ENCODE results near the gene F2RL1.
"Not testable (repeated sequence)": the region's sequence is repeated elsewhere in the genome, so short reads cannot be mapped to it uniquely, and the experiment has no call there.

F2RL1 gene, protein sequence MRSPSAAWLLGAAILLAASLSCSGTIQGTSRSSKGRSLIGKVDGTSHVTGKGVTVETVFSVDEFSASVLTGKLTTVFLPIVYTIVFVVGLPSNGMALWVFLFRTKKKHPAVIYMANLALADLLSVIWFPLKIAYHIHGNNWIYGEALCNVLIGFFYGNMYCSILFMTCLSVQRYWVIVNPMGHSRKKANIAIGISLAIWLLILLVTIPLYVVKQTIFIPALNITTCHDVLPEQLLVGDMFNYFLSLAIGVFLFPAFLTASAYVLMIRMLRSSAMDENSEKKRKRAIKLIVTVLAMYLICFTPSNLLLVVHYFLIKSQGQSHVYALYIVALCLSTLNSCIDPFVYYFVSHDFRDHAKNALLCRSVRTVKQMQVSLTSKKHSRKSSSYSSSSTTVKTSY

GRCh38 chr5:76818844-76819831 lies at the start of gene F2RL1:
Gene F2RL1, plus strand, starts transcription at chr5:76819030. Its CDS starts 153 bp downstream, at chr5:76819183.
- DNase-seq: peak; percentile 77

GRCh38 chr5:76771041-76771440 lies 47.8 kb upstream of the F2RL1 start:
- not testable (repeated sequence) for DNase-seq

DNA sequence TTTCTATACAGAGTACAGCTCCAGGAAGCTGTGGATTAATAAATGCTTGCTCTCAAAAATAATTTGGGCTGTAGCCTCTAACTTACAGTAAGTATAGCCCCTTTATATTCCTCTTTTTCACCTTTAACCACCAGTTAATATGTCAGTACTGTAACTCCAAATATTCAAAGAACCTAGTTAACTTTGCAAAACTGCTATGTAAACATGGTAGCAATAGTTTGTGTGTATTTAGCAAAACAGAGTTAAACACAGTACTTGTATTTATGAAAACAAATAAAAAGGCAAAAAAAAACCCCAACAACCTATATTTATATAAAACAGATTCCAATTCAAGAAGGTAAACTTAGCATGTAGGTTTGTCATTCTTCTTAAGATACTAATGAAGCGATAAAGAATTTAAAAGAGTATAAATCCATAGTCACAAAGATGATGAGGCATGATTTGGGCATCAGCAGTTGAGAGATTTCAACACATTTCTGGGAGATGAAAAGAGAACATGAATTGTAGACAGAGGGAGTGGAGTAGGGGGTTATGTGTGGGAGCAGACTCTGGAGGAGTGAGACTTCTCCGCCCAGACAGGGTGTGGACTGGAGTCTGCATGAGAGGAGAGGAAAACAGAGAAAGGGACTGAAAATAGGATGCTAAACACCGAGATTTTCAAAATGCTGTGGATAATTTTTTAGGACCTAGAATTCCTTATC lies 47.0 kb upstream of the F2RL1 start:
- peak; percentile 69 for DNase-seq

DNA sequence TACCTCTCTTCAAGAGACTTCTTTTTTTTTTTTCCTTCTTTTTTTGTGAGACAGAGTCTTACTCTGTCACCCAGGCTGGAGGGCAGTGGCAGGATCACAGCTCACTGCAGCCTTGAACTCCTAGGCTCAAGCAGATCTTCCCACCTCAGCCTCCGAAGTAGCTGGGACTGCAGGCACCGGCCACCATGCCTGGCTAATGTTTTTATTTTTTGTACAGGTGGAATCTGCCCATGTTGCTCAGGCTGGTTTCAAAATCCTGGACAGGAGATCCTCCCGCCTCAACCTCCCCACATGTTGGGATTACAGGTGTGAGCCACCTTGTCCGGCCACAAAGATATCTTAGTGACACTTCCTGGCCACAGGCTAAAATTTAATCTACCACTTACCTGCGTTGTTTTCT lies 42.9 kb upstream of the F2RL1 start:
- DNase-seq: no peak

GRCh38 chr5:76776391-76776790 lies 42.4 kb upstream of the F2RL1 start:
- no peak for DNase-seq

DNA sequence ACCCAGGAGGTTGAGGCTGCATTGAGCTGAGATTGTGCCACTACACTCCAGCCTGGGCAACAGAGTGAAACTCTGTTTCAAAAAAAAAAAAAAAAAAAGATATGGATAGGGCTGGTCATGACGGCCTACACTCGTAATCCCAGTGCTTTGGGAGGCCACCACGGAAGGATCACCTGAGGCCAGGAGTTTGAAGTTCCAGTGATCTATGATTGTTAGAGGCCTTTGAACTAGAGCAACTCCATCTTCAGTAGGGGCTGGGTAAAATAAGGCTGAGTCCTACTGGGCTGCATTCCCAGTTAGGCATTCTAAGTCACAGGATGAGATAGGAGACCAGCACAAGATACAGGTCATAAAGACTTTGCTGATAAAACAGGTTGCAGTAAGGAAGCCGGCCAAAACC lies 38.2 kb upstream of the F2RL1 start:
- DNase-seq: not testable (repeated sequence)

DNA sequence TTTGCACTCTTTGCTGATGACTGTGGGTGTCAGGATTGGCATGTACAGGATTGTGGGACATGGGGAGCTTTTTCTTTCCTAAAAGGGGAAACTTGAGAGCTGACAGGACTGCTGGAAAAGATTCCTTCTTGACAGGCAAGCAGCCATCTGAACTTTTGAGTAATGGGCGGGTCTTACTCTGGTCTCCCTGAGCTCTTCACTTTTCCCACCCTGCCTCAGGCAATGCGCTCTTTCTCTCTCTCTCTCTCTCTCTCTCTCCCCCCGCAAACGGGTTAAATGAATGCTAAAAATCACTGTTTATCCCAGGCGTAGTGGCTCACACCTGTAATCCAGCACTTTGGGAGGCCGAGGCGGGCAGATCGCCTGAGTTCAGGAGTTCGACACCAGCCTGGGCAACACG lies 37.1 kb upstream of the F2RL1 start:
- no peak for DNase-seq

- peak; percentile 4 for DNase-seq
These were observed 36.4 kb upstream of the F2RL1 start for GRCh38 chr5:76782444-76782843.

- DNase-seq: peak; percentile 85
These were observed 31.6 kb upstream of the F2RL1 start for GRCh38 chr5:76787237-76787636.

GRCh38 chr5:76788362-76788761 lies 30.5 kb upstream of the F2RL1 start:
- no peak for DNase-seq

DNA sequence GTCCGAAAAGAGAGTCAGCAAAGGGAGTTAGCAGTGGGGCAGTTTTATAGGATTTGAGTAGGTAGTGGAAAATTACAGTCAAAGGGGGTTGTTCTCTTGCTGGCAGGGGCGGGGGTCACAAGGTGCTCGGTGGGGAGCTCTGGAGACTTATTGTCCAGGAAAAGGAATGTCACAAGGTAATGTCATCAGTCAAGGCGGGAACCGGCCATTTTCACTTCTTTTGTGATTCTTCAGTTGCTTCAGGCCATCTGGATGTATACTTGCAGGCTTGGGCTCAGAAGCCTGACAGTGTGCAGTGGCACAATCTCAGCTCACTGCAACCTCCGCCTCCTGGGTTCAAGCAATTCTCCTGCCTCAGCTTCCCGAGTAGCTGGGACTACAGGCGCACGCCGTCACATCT lies 29.6 kb upstream of the F2RL1 start:
- DNase-seq: not testable (repeated sequence)

DNA sequence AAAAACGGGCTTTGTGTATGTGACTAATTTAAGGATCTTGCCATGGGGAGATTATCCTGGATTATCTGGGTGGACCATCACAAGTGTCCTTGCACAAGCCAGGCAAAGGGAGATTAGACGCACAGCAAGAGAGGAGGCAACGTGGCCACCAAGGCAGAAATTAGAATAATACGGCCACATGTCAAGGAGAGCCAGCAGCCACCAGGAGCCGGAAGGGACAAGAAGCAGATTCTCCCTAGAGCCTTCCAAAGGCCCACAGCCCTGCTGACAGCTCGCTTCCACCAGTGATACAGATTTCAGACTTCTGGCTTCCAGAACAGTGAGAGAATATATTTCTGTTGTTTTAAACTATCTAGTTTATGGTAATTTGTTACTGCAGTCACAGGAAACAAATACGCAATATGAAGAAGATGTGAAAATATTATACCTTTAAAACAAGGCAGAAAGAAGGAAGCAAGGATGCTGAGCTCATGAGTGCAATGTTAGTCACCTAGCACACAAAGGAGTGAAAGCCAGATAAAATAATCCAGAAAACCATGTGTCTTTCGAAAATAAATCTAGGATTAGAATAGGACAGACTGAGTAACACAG lies 28.7 kb upstream of the F2RL1 start:
- DNase-seq: no peak

DNA sequence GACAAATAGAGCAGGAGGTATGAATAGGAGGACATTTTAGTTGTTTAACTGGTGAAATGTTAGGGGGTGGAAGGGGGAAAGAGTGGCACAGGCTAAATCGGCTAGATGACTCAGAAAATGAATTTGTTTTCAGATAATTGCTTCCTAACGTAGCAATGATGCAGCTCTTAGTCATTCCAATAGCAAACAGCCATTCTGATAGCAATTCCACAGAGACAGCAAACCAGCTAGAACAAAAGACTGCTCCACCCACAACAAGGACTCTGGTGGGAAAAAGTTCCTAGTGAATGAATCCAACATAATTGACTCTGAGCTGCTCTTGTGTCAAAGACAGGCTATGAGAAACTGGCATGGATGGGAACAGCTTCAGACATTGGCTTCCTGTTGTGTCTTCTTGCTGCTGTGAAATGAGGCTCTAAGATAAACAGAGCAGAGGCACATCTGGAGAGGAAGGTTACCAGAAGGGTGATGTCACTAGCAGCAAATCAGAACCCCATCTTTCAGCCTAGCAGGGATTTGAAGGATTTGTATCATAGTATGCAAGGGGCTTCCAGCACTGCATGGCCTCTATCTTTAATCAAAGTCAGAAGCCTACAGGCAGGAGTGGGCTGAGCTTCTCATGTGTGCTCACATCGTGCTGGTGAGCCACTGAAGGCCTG lies 28.1 kb upstream of the F2RL1 start:
- peak; percentile 98 for DNase-seq

GRCh38 chr5:76791461-76791860 lies 27.4 kb upstream of the F2RL1 start:
- DNase-seq: peak; percentile 33

GRCh38 chr5:76794871-76795270 lies 24.0 kb upstream of the F2RL1 start:
- DNase-seq: peak; percentile 48

DNA sequence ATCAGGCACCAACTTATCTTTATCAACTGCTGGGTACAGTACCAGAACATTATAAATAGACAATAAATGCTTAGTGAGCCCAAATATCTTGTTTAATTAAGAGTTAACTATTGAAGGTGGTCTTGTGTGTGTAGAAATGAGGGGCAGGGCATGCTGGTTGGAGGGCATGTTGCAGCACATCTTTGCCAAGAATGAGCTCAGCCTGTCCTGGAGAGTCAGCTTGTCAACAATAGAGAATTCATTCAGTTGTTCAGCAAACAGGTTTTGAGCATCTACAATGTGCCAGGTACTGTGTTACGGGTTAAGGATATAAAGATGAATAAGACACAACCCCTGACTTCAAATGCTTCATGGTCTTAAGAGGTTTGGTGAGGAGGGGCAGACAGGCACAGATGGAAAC lies 19.2 kb upstream of the F2RL1 start:
- DNase-seq: no peak

GRCh38 chr5:76800579-76800978 lies 18.3 kb upstream of the F2RL1 start:
- DNase-seq: no peak

DNA sequence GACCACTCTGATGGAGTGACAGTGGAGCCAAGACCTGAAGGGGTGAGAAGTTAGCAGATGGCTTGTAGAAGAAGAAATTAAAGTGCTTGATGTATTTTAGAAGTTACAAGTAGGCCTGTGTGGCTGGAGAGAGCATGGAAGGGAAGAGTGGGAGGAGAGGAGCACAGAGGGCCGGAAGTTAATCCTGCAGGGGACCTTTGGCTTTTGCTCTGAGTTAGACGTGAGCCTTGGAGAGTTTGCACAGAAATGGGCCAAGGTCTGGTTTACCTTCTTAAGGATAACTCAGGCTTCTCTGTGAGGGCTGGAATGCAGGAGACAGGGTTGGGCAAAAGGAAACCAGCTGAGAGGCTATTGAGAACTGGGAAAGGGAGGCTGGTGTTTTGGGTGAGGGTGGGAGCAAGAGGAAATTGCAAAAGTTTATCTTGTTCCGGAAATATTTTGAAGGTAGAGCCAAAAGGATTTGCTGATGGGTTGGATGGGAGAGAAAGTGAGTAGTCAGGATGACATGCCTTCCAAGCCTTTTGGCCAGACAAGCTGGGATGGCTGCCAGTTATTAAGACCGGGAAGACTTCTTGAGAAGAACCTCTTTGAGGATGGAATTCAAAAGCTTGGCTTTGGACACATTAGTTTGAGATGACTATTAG lies 17.5 kb upstream of the F2RL1 start:
- DNase-seq: peak; percentile 95

- DNase-seq: no peak
These were observed 17.0 kb upstream of the F2RL1 start for GRCh38 chr5:76801803-76802195.

DNA sequence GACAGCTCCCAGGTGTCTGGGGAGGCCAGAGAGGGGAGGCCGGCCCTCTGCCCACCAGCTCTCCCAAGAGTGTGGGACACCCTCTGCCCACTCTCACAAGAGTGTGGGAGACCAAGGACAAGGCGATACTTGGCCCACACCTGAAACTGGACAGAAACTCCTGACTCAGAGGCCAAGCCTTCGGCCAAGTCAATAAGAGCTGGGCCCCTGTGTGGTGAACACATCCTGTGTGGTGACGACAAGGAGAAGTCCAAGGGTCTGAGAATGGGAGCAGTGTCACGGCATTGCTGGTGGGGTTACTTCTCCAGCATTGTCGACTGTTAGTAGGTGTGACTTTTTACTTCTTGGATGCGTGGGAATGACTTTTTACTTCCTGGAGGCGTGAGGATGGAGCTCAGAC lies 14.6 kb upstream of the F2RL1 start:
- DNase-seq: no peak

DNA sequence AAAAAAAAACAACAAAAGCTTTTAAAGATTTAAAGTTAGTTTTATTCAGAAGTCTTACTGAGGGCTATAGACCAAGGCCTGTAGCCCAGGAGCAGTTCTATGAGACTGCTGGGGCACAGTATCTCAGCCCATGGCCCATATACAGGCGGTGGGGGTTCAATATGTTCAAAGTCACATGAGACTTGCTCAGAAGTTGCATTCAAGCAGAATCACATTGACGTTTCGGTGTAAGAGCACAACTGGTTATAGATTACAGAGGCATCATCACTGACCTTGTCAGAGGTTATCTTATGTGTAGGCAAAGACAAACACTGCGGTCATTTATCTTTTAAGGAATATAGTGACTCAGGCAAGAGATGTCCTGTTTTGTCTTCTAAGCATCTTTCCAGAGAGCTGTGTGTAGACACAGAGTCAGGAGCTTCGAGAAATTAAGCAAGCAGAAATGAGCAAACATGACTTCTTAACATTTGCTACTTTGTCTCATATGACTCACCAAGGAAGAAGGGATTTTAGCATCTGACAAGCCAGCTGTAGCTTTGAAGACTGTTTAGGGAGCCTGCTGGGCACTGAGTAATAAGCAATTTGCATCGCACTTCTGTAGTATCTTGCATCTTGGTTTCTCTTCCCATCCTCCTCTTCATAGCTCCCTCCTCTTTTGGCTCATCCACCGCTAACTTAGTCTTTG lies 12.9 kb upstream of the F2RL1 start:
- DNase-seq: peak; percentile 97

All from fibroblast of skin of right biceps (primary cell).